Stomach (tissue), 4 donors: ENCODE measurements around the gene PRKCH.

ENCODE experiments used
- CTCF ChIP-seq, 7 experiments: fragments of 450-650 bp in 4 of 7; fragments of 200-600 bp in 3 of 7; sonication (generic) in 3 of 7; IDR thresholded peaks; one replicate each; pipeline ENCODE4 v1.5.1; 2016 to 2019; ENCODE audit warnings: antibody characterized with exemption in 7 of 7, control low read depth in 2 of 7, mild to moderate bottlenecking in 1 of 7
- EP300 ChIP-seq: sonication (generic); formaldehyde crosslinking; IDR thresholded peaks from one replicate; pipeline ENCODE4 v1.6.1; 2017; ENCODE audit warnings: antibody characterized with exemption
- POLR2A ChIP-seq, 4 donors: fragments of 450-650 bp; IDR thresholded peaks; one replicate each; pipeline ENCODE4 v1.6.1; 2016; ENCODE audit warnings: antibody characterized with exemption in 4 of 4, control low read depth in 2 of 4, mild to moderate bottlenecking in 1 of 4, moderate library complexity in 1 of 4

- no peak for TF ChIP-seq CTCF (IDR thresholded peaks at IDR 0.05)
- no peak for TF ChIP-seq POLR2A (IDR thresholded peaks at IDR 0.05)
- no peak for TF ChIP-seq EP300
Measured at GRCh38 chr14:61404637-61405036, 83.3 kb downstream of the PRKCH start.
